ENCODE data around the gene ZEB1. TPM values are rescaled to one million over a fixed set of nuclear protein-coding genes. Genes with fewer than 3 reads are reported as not detected.

The ZEB1 gene
- total and polyA plus RNA-seq, 10 of the 15 experiments (the other 5 are each of a cell fraction or from before 2014, with no cell fraction given), result 10.4 to 35.6 (median 24.5) TPM

GRCh38 chr10:31353574-31353973 is 34.6 kb downstream of the ZEB1 start (continued):
- TF ChIP-seq MXI1 (IDR thresholded peaks at IDR 0.05; ENCODE audit: low read depth, low read length), result no peak; the same call in 1 of the 2 replicates
- TF ChIP-seq, protein P1, sequence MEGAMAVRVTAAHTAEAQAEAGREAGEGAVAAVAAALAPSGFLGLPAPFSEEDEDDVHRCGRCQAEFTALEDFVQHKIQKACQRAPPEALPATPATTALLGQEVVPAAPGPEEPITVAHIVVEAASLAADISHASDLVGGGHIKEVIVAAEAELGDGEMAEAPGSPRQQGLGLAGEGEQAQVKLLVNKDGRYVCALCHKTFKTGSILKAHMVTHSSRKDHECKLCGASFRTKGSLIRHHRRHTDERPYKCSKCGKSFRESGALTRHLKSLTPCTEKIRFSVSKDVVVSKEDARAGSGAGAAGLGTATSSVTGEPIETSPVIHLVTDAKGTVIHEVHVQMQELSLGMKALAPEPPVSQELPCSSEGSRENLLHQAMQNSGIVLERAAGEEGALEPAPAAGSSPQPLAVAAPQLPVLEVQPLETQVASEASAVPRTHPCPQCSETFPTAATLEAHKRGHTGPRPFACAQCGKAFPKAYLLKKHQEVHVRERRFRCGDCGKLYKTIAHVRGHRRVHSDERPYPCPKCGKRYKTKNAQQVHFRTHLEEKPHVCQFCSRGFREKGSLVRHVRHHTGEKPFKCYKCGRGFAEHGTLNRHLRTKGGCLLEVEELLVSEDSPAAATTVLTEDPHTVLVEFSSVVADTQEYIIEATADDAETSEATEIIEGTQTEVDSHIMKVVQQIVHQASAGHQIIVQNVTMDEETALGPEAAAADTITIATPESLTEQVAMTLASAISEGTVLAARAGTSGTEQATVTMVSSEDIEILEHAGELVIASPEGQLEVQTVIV (IDR thresholded peaks at IDR 0.05; ENCODE audit: borderline replicate concordance, partially characterized antibody), result no peak
- no peak for TF ChIP-seq SIX5 (IDR thresholded peaks at IDR 0.05; ENCODE audit: low read depth, low read length, severe bottlenecking)
- TF ChIP-seq BACH1 (IDR thresholded peaks at IDR 0.05; ENCODE audit: borderline replicate concordance), result peak; percentile 51; the same call in 1 of the 2 replicates
- no peak for TF ChIP-seq STAT1 (conservative IDR thresholded peaks at IDR 0.05)
- no peak for TF ChIP-seq ZNF622 (IDR thresholded peaks at IDR 0.05)
- no peak for TF ChIP-seq FOXK2 (IDR thresholded peaks at IDR 0.05)
- no peak for TF ChIP-seq CEBPB (IDR thresholded peaks at IDR 0.05; ENCODE audit: borderline replicate concordance in 1 of 2, low read depth in 2 of 2, low read length in 2 of 2)
- no peak for TF ChIP-seq EZH2 (IDR thresholded peaks at IDR 0.05; ENCODE audit: borderline replicate concordance, control insufficient read depth, low read depth, low read length)
- no peak for TF ChIP-seq NFXL1 (IDR thresholded peaks at IDR 0.05; ENCODE audit: borderline replicate concordance)
- no peak for TF ChIP-seq IRF5 (IDR thresholded peaks at IDR 0.05; ENCODE audit: borderline replicate concordance)
- TF ChIP-seq IKZF1 (conservative IDR thresholded peaks at IDR 0.05), result no peak; the same call in 1 of the 2 replicates
- no peak for TF ChIP-seq SRF (IDR thresholded peaks at IDR 0.05; ENCODE audit: low read depth in 2 of 2, low read length in 2 of 2)
- no peak for TF ChIP-seq PAX8 (IDR thresholded peaks at IDR 0.05)
- no peak for TF ChIP-seq CBFB (IDR thresholded peaks at IDR 0.05; ENCODE audit: low read depth)
- no peak for TF ChIP-seq TBL1XR1 (IDR thresholded peaks at IDR 0.05; ENCODE audit: low read depth, low read length)
- TF ChIP-seq FOS (IDR thresholded peaks at IDR 0.05; ENCODE audit: borderline replicate concordance, extremely low read depth, insufficient read length), result no peak
- no peak for TF ChIP-seq ZNF207 (IDR thresholded peaks at IDR 0.05; ENCODE audit: borderline replicate concordance)
- TF ChIP-seq IRF3 (IDR thresholded peaks at IDR 0.05), result no peak
- TF ChIP-seq ATF7 (IDR thresholded peaks at IDR 0.05; ENCODE audit: low read depth), result peak; percentile 82
- TF ChIP-seq DPF2 (IDR thresholded peaks at IDR 0.05), result peak; percentile 81
- TF ChIP-seq TCF12 (IDR thresholded peaks at IDR 0.05; ENCODE audit: low read depth, low read length), result no peak
- TF ChIP-seq SP1 (IDR thresholded peaks at IDR 0.05; ENCODE audit: low read depth, low read length), result no peak
- no peak for TF ChIP-seq CHD1 (IDR thresholded peaks at IDR 0.05; ENCODE audit: low read depth, low read length)
- no peak for TF ChIP-seq TCF7 (IDR thresholded peaks at IDR 0.05; ENCODE audit: borderline replicate concordance)
- TF ChIP-seq CHD4 (IDR thresholded peaks at IDR 0.05), result no peak
- no peak for TF ChIP-seq HDGF (IDR thresholded peaks at IDR 0.05)
- TF ChIP-seq, protein P2, sequence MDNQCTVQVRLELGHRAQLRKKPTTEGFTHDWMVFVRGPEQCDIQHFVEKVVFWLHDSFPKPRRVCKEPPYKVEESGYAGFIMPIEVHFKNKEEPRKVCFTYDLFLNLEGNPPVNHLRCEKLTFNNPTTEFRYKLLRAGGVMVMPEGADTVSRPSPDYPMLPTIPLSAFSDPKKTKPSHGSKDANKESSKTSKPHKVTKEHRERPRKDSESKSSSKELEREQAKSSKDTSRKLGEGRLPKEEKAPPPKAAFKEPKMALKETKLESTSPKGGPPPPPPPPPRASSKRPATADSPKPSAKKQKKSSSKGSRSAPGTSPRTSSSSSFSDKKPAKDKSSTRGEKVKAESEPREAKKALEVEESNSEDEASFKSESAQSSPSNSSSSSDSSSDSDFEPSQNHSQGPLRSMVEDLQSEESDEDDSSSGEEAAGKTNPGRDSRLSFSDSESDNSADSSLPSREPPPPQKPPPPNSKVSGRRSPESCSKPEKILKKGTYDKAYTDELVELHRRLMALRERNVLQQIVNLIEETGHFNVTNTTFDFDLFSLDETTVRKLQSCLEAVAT (IDR thresholded peaks at IDR 0.05), result no peak
